Aorta (tissue), 5 donors: ENCODE data around the gene CFAP54. TPM values are rescaled to one million over a fixed set of nuclear protein-coding genes. Genes with fewer than 3 reads are reported as not detected.
"Not testable (repeated sequence)": the region's sequence is repeated elsewhere in the genome, so short reads cannot be mapped to it uniquely, and the experiment has no call there.

Experiments used
- ATAC-seq: fragments of 200-7000 bp; cut with Tn5 transposase; one replicate; pipeline ENCODE4 v1.9.1; 2022; ENCODE audit warnings: moderate library complexity; ENCODE audit not compliant: low FRiP score
- DNase-seq, 2 donors: peaks; one replicate each; pipeline ENCODE4 v3.0.0-alpha.2; 2020
- H3K27ac ChIP-seq, 2 donors: one replicate each; pipeline ENCODE4 v1.5.1; 2013; ENCODE audit warnings: low read length in 2 of 2, mild to moderate bottlenecking in 2 of 2, moderate library complexity in 2 of 2, control low read depth in 1 of 2, inconsistent platforms in 1 of 2, low read depth in 1 of 2
- H3K27me3 ChIP-seq, 2 donors: one replicate each; pipeline ENCODE4 v1.6.1; 2013; ENCODE audit warnings: control low read depth in 1 of 2, low read length in 1 of 2, mild to moderate bottlenecking in 1 of 2, moderate library complexity in 1 of 2; ENCODE audit not compliant: insufficient read depth in 2 of 2, control insufficient read depth in 1 of 2
- H3K36me3 ChIP-seq, 2 donors: one replicate each; pipeline ENCODE4 v1.6.1; 2013; ENCODE audit warnings: control low read depth in 1 of 2, low read length in 1 of 2, mild to moderate bottlenecking in 1 of 2; ENCODE audit not compliant: insufficient read depth in 2 of 2, control insufficient read depth in 1 of 2
- H3K4me1 ChIP-seq, 2 donors: one replicate each; pipeline ENCODE4 v1.6.1; 2013; ENCODE audit warnings: low read length in 2 of 2, control low read depth in 1 of 2, mild to moderate bottlenecking in 1 of 2, moderate library complexity in 1 of 2; ENCODE audit not compliant: insufficient read depth in 2 of 2, control insufficient read depth in 1 of 2
- H3K4me3 ChIP-seq, 2 donors: one replicate each; pipeline ENCODE4 v1.5.1; 2013; ENCODE audit warnings: low read length in 2 of 2, control low read depth in 1 of 2, mild to moderate bottlenecking in 1 of 2
- H3K9me3 ChIP-seq: one replicate; pipeline ENCODE4 v1.6.1; 2013; ENCODE audit warnings: mild to moderate bottlenecking, low read length; ENCODE audit not compliant: control insufficient read depth
- WGBS, 2 donors: extraction: QIAGEN DNeasy Blood & Tissue Kit; methylation state at CpG; one replicate each; pipeline ENCODE4 v1.1.7; 2013; 5-methylcytosine and 5-hydroxymethylcytosine counted together
- intact Hi-C, 2 donors: fragments of 100-400 bp; cut with DNase I; formaldehyde crosslinking; loops; one replicate each; pipeline versions ENCODE4 v1.14.2 to v1.15.0; 2022
- polyA plus RNA-seq, 2 donors: library from polyadenylated mRNA; stranded (reverse); fragments of 200-250 nt; gene quantifications; one replicate each; pipeline ENCODE4 v1.2.3, GENCODE V29; 2013
- total RNA-seq, 2 donors: library from RNA; stranded (reverse); fragmentation: NEBNext Ultra II Directional; extraction: Animal tissue kit (Norgen Biotek cat#: 25700); gene quantifications; one replicate each; pipeline ENCODE4 v1.2.1, GENCODE V29; 2021
- donor health status: healthy with polysubstance abuse.
- donor health status: Bipolar disorder and iron deficiency.
- donor health status: DM: no; HTN: no; CAD: no.
- donor health status: DM: no; HTN: no; CAD: no.
- donor health status: DM: yes; HTN: yes; CAD: no.

CFAP54 gene
- total and polyA plus RNA-seq, 4 donors = 0.15 to 2.2 (median 0.91) TPM; not detected in 1

- Histone ChIP-seq H3K9me3 (no peaks in the 10 kb centered on the region), H3K36me3 (no peaks in the 10 kb centered on the region), H3K27me3 (no peaks in the 10 kb centered on the region), H3K4me3 (no peak overlapping the region), H3K4me1 (no peaks in the 10 kb centered on the region), H3K27ac (no peak overlapping the region)
- ATAC-seq (no peak), DNase-seq (no peak)
- intact Hi-C loops = no loop called here
- 84 to 88% methylated on average over 1 of the region's 1 CpG for WGBS, 2 donors
Observed at GRCh38 chr12:96658075-96658474, 168.7 kb downstream of the CFAP54 start.

GRCh38 chr12:96669786-96670185, 180.4 kb downstream of the CFAP54 start:
- intact Hi-C loops = no loop called here
- no peak for DNase-seq
- peaks cover 2% of the 10 kb centered on the region for H3K9me3 ChIP-seq
- H3K4me1 ChIP-seq = no peaks in the 10 kb centered on the region
- no peak overlapping the region for H3K4me3 ChIP-seq
- H3K36me3 ChIP-seq = no peaks in the 10 kb centered on the region
- no peak overlapping the region for H3K27ac ChIP-seq
- no peak for ATAC-seq
- no peaks in the 10 kb centered on the region for H3K27me3 ChIP-seq
- WGBS, 2 donors = 84 to 90% methylated on average over 4 of the region's 4 CpGs

- intact Hi-C loops = no loop called here
- H3K27ac ChIP-seq = no peak overlapping the region
- ATAC-seq (no peak), DNase-seq (no peak)
- no peaks in the 10 kb centered on the region for H3K27me3 ChIP-seq
- no peaks in the 10 kb centered on the region for H3K36me3 ChIP-seq
- no peaks in the 10 kb centered on the region for H3K4me1 ChIP-seq
- H3K9me3 ChIP-seq = peaks cover 2% of the 10 kb centered on the region
- H3K4me3 ChIP-seq = no peak overlapping the region
- WGBS, 2 donors = 60 to 87% methylated on average over 3 of the region's 3 CpGs
Observed at GRCh38 chr12:96670334-96670899, 181.0 kb downstream of the CFAP54 start.

GRCh38 chr12:96675519-96675918, 186.1 kb downstream of the CFAP54 start:
- H3K36me3 ChIP-seq, H3K4me1 ChIP-seq, H3K27ac ChIP-seq, DNase-seq, ATAC-seq, H3K27me3 ChIP-seq, H3K9me3 ChIP-seq, intact Hi-C loops, H3K4me3 ChIP-seq: not testable (repeated sequence)
- 93 to 95% methylated on average over 3 of the region's 3 CpGs for WGBS, 2 donors

GRCh38 chr12:96677363-96677762, 188.0 kb downstream of the CFAP54 start:
- 52 to 68% methylated on average over 1 of the region's 1 CpG for WGBS, 2 donors
- intact Hi-C loops = no loop called here
- no peaks in the 10 kb centered on the region for H3K9me3 ChIP-seq

GRCh38 chr12:96687719-96688118, 198.3 kb downstream of the CFAP54 start:
- H3K27ac ChIP-seq = no peak overlapping the region
- no peaks in the 10 kb centered on the region for H3K36me3 ChIP-seq
- H3K4me1 ChIP-seq = no peaks in the 10 kb centered on the region
- ATAC-seq (no peak), DNase-seq (no peak)
- H3K9me3 ChIP-seq = no peaks in the 10 kb centered on the region
- no peak overlapping the region for H3K4me3 ChIP-seq
- 32 to 34% methylated on average over 4 of the region's 4 CpGs for WGBS, 2 donors
- intact Hi-C loops = no loop called here
- no peaks in the 10 kb centered on the region for H3K27me3 ChIP-seq

More at GRCh38 chr12:96677363-96677762, 188.0 kb downstream of the CFAP54 start:
- Histone ChIP-seq H3K4me3 (no peak overlapping the region), H3K4me1 (no peaks in the 10 kb centered on the region), H3K27me3 (no peaks in the 10 kb centered on the region), H3K27ac (no peak overlapping the region), H3K36me3 (no peaks in the 10 kb centered on the region)
- ATAC-seq = no peak
- no peak for DNase-seq

GRCh38 chr12:96698521-96698920, 209.1 kb downstream of the CFAP54 start:
- 86 to 94% methylated on average over 5 of the region's 5 CpGs for WGBS, 2 donors
- intact Hi-C loops = no loop called here
- DNase-seq (no peak), ATAC-seq (no peak)
- Histone ChIP-seq H3K27ac (no peak overlapping the region), H3K4me3 (no peak overlapping the region), H3K27me3 (no peaks in the 10 kb centered on the region), H3K9me3 (peaks cover 1% of the 10 kb centered on the region), H3K4me1 (no peaks in the 10 kb centered on the region), H3K36me3 (no peaks in the 10 kb centered on the region)

GRCh38 chr12:96698965-96699364, 209.6 kb downstream of the CFAP54 start:
- intact Hi-C loops = no loop called here
- no peaks in the 10 kb centered on the region for H3K4me1 ChIP-seq
- ATAC-seq (no peak), DNase-seq (no peak)
- H3K9me3 ChIP-seq = peaks cover 1% of the 10 kb centered on the region
- H3K27ac ChIP-seq = no peak overlapping the region
- no peaks in the 10 kb centered on the region for H3K36me3 ChIP-seq
- H3K4me3 ChIP-seq = no peak overlapping the region
- 91 to 93% methylated on average over 8 of the region's 8 CpGs for WGBS, 2 donors
- no peaks in the 10 kb centered on the region for H3K27me3 ChIP-seq

GRCh38 chr12:96701856-96702255, 212.5 kb downstream of the CFAP54 start:
- Histone ChIP-seq H3K27ac (no peak overlapping the region), H3K27me3 (no peaks in the 10 kb centered on the region), H3K36me3 (no peaks in the 10 kb centered on the region), H3K4me1 (no peaks in the 10 kb centered on the region), H3K9me3 (no peaks in the 10 kb centered on the region), H3K4me3 (no peak overlapping the region)
- intact Hi-C loops = no loop called here
- WGBS, 2 donors = 81% methylated on average over 6 of the region's 6 CpGs
- DNase-seq (no peak), ATAC-seq (no peak)
